ENCODE data around the gene FGGY.

Gene FGGY

GRCh38 chr1:59672851-59673572 lies 376.1 kb downstream of the FGGY start:
- peak; percentile 12 for DNase-seq (ENCODE audit: low spot score)
- no peak for FAIRE-seq

GRCh38 chr1:59673573-59674450 lies 376.9 kb downstream of the FGGY start:
- no peak for DNase-seq (ENCODE audit: low spot score)
- FAIRE-seq = no peak

GRCh38 chr1:59674595-59674994 lies 377.7 kb downstream of the FGGY start:
- DNase-seq (ENCODE audit: low spot score) = no peak
- no peak for FAIRE-seq

- no peak for DNase-seq (ENCODE audit: low spot score)
- no peak for FAIRE-seq
These were observed 379.0 kb downstream of the FGGY start for GRCh38 chr1:59675936-59676335.

- DNase-seq (ENCODE audit: low spot score) = no peak
- FAIRE-seq = no peak
These were observed 381.1 kb downstream of the FGGY start for GRCh38 chr1:59678040-59678439.

GRCh38 chr1:59678493-59679228 lies 381.8 kb downstream of the FGGY start:
- peak; percentile 82 for DNase-seq (ENCODE audit: low spot score)
- peak; percentile 85 for FAIRE-seq

- DNase-seq (ENCODE audit: low spot score) = no peak
- FAIRE-seq = no peak
These were observed 383.1 kb downstream of the FGGY start for GRCh38 chr1:59680044-59680443.

- FAIRE-seq (no peak), DNase-seq (ENCODE audit: low spot score) (no peak)
These were observed 385.6 kb downstream of the FGGY start for GRCh38 chr1:59682396-59683080.

- FAIRE-seq (no peak), DNase-seq (ENCODE audit: low spot score) (no peak)
These were observed 386.3 kb downstream of the FGGY start for GRCh38 chr1:59683197-59683596.

- no peak for DNase-seq (ENCODE audit: low spot score)
- no peak for FAIRE-seq
These were observed 387.8 kb downstream of the FGGY start for GRCh38 chr1:59684698-59685097.

- DNase-seq (ENCODE audit: low spot score) = no peak
- no peak for FAIRE-seq
These were observed 388.2 kb downstream of the FGGY start for GRCh38 chr1:59685101-59685500.

GRCh38 chr1:59685666-59686065 lies 388.8 kb downstream of the FGGY start:
- FAIRE-seq (no peak), DNase-seq (ENCODE audit: low spot score) (no peak)

- no peak for FAIRE-seq
- no peak for DNase-seq (ENCODE audit: low spot score)
These were observed 389.3 kb downstream of the FGGY start for GRCh38 chr1:59686170-59686569.

GRCh38 chr1:59686574-59686973 lies 389.7 kb downstream of the FGGY start:
- FAIRE-seq (no peak), DNase-seq (ENCODE audit: low spot score) (no peak)

- DNase-seq (ENCODE audit: low spot score) = no peak
- FAIRE-seq = no peak
These were observed 390.2 kb downstream of the FGGY start for GRCh38 chr1:59687081-59687480.

- DNase-seq (ENCODE audit: low spot score) (no peak), FAIRE-seq (no peak)
These were observed 392.1 kb downstream of the FGGY start for GRCh38 chr1:59688976-59689375.

GRCh38 chr1:59689730-59690129 lies 392.8 kb downstream of the FGGY start:
- DNase-seq (ENCODE audit: low spot score) (no peak), FAIRE-seq (no peak)

GRCh38 chr1:59690171-59690930 lies 393.5 kb downstream of the FGGY start:
- FAIRE-seq (no peak), DNase-seq (ENCODE audit: low spot score) (no peak)

GRCh38 chr1:59691261-59691660 lies 394.4 kb downstream of the FGGY start:
- DNase-seq (ENCODE audit: low spot score) (no peak), FAIRE-seq (no peak)

GRCh38 chr1:59692591-59692990 lies 395.7 kb downstream of the FGGY start:
- DNase-seq (ENCODE audit: low spot score) (no peak), FAIRE-seq (no peak)

- FAIRE-seq (no peak), DNase-seq (ENCODE audit: low spot score) (no peak)
These were observed 396.5 kb downstream of the FGGY start for GRCh38 chr1:59693406-59693805.
